BE2C (cell line): ENCODE results near the gene PDE12.
"Not testable (repeated sequence)": the region's sequence is repeated elsewhere in the genome, so short reads cannot be mapped to it uniquely, and the experiment has no call there.

Experiments
- DNase-seq: peaks from one replicate; pipeline ENCODE4 v3.0.0-alpha.2; 2020
- H3K27me3 ChIP-seq: fragments of 250-450 bp; sonication (Bioruptor Pico); 2 replicates; pipeline ENCODE4 v1.5.1; 2020; ENCODE audit warnings: mild to moderate bottlenecking
- H3K36me3 ChIP-seq: fragments of 250-450 bp; sonication (Bioruptor Pico); 2 replicates; pipeline ENCODE4 v1.5.1; 2020; ENCODE audit warnings: mild to moderate bottlenecking
- H3K4me1 ChIP-seq: fragments of 250-450 bp; sonication (Bioruptor Pico); 2 replicates; pipeline ENCODE4 v1.5.1; 2020
- H3K4me3 ChIP-seq: 2 replicates; pipeline ENCODE4 v1.5.1; 2011; ENCODE audit warnings: low read depth, low read length
- H3K9me3 ChIP-seq: fragments of 250-450 bp; sonication (Bioruptor Pico); 2 replicates; pipeline ENCODE4 v1.5.1; 2020
- CTCF ChIP-seq: IDR thresholded peaks from 2 replicates; pipeline ENCODE4 v1.5.1; 2012; ENCODE audit warnings: mild to moderate bottlenecking, low read depth, low read length

The PDE12 gene

DNA sequence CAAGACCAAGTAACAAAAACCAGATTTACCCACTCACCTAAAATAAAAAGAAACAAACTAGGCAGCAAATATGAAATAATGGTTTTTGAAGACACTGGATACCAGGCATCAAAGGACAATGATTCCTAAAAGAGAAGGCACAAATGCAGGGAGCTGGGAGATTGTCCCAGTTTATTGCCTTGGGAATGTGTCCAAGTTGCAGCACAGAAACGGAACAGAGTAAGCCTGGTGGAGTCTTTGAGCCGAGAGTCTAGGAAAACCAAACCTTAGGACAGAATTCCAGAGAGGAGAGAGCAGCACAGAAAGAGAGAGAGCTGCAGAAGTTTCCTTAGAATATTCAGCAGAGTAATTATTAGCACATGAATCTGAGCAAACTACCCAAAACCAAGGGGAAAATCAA lies 48.9 kb downstream of the PDE12 start:
- no peak for DNase-seq
- H3K4me3 ChIP-seq, result no peak overlapping the region
- no peaks in the 10 kb centered on the region for H3K27me3 ChIP-seq

GRCh38 chr3:57605683-57606082 lies 49.6 kb downstream of the PDE12 start:
- H3K9me3 ChIP-seq, result no peaks in the 10 kb centered on the region
- no peak for DNase-seq
- H3K36me3 ChIP-seq, result no peaks in the 10 kb centered on the region
- no peaks in the 10 kb centered on the region for H3K27me3 ChIP-seq
- no peaks in the 10 kb centered on the region for H3K4me1 ChIP-seq
- no peak for TF ChIP-seq CTCF
- no peak overlapping the region for H3K4me3 ChIP-seq

More for the DNA sequence above, 48.9 kb downstream of the PDE12 start:
- no peaks in the 10 kb centered on the region for H3K36me3 ChIP-seq
- TF ChIP-seq CTCF, result no peak
- H3K9me3 ChIP-seq, result no peaks in the 10 kb centered on the region
- H3K4me1 ChIP-seq, result no peaks in the 10 kb centered on the region

DNA sequence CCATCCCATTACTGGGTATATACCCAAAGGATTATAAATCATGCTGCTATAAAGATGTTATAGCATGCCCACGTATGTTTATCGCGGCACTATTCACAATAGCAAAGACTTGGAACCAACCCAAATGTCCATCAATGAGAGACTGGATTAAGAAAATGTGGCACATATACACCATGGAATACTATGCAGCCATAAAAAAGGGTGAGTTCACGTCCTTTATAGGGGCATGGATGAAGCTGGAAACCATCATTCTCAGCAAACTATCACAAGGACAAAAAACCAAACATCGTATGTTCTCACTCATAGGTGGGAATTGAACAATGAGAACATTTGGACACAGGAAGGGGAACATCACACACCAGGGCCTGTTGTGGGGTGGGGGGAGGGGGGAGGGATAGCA lies 55.8 kb downstream of the PDE12 start:
- H3K4me1 ChIP-seq, DNase-seq: not testable (repeated sequence)

DNA sequence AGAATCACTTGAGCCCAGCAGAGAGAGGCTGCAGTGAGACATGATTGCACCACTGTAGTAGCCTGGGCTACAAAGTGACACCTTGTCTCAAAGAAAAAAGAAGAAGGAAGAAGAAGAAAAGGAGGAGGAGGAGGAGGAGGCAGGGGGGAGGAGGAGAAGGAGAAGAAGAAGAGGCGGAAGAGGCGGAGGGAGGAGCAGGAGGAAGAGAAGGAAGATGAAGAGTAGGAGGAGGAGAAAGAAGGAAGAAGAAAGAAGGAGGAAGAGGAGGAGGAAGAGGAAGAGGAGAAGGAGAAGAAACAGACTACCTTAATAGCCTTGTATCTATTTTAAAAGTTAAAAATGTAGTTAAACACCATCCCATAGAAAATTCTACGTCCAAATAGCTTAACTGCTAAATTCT lies 60.2 kb downstream of the PDE12 start:
- H3K4me3 ChIP-seq, result no peak overlapping the region
- no peak for DNase-seq
- no peaks in the 10 kb centered on the region for H3K27me3 ChIP-seq
- no peaks in the 10 kb centered on the region for H3K9me3 ChIP-seq
- H3K4me1 ChIP-seq, result no peaks in the 10 kb centered on the region
- no peak for TF ChIP-seq CTCF
- H3K36me3 ChIP-seq, result no peaks in the 10 kb centered on the region

More for the DNA sequence above, 55.8 kb downstream of the PDE12 start:
- H3K36me3 ChIP-seq, H3K9me3 ChIP-seq, H3K4me3 ChIP-seq, H3K27me3 ChIP-seq: not testable (repeated sequence)
